Cardiac septum (tissue), 1 donor: ENCODE results near the gene TGIF1. TPM values are rescaled to one million over a fixed set of nuclear protein-coding genes. Genes with fewer than 3 reads are reported as not detected.

Experiments
- DNase-seq: peaks from one replicate; pipeline ENCODE4 v3.0.0-alpha.2; 2020; ENCODE audit warnings: low spot score
- intact Hi-C: fragments of 100-400 bp; cut with DNase I; formaldehyde crosslinking; loops from one replicate; pipeline ENCODE4 v1.14.0; 2022
- total RNA-seq: library from RNA; stranded (reverse); fragmentation: NEBNext Ultra II Directional; extraction: Animal tissue kit (Norgen Biotek cat#: 25700); gene quantifications from one replicate; pipeline ENCODE4 v1.2.1, GENCODE V29; 2021
- donor health status: DM: no; HTN: no; CAD: no.

TGIF1 gene
- total RNA-seq, 1 donor from 2014 or later = 10.8 TPM

DNA sequence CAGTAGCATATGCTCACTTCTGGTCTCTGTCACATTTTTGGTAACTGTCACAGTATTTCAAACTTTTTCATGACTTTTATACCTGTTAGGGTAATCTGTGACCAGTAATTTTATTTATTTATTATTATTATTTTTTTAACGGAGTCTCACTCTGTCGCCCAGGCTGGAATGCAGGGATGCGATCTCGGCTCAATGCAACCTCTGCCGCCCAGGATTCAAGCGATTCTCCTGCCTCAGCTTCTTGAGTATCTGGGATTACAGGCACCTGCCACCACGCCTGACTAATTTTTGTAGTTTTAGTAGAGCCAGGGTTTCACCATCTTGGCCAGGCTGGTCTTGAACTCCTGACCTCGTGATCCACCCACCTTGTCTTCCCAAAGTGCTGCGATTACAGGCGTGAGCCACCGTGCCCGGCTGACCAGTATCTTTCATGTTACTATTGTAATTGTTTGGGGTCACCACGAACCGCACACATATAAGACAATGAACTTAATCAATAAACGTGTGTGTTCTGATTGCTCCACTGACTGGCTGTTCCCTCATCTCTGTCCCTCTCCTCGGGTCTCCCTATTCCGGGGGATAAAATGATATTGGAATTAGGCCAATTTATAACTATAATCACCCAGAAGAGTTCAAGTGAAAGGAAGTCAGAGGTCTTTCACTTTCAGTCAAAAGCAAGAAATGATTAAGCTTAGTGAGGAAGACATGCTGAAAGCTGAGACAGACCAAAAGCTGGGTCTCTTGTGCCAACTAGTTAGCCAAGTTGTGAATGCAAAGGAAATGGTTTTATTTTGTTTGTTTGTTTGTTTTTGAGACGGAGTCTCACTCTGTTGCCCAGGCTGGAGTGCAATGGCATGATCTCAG, 22.9 kb downstream of the TGIF1 start:
- DNase-seq = no peak
- intact Hi-C loops = no loop called here

DNA sequence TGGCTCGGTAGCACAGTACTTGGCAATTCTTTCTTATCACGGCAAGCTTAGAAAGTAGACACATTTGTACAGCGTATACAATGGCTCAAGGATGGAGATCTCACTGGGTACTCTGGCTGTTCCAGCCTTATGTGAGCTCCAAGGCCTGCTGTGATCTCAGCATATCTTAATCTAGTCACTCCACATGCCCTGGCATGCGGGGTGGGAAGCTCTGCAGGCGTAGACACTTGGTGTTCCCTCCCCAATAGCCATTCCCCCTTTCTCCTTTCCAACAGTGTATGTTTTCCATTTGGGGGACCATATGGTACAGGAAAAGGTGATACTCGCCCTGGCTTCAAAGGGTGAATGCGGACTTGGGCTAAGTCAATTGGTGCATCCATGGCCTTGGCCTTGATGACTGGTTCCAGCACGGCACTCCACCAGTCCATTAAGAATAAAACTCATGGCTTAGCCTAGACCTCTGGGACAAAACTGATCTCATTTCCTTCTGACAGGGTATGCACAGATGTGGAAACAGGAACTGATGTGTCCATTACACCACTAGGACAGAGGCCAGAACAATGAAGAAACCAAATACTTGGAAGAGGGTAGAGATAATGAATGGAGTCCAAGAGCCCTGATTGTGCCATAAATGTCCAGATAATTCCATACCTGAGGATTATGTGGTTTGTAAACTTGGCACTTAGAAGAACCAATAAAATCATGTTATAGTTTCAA, 28.4 kb downstream of the TGIF1 start:
- intact Hi-C loops = no loop called here
- no peak for DNase-seq

DNA sequence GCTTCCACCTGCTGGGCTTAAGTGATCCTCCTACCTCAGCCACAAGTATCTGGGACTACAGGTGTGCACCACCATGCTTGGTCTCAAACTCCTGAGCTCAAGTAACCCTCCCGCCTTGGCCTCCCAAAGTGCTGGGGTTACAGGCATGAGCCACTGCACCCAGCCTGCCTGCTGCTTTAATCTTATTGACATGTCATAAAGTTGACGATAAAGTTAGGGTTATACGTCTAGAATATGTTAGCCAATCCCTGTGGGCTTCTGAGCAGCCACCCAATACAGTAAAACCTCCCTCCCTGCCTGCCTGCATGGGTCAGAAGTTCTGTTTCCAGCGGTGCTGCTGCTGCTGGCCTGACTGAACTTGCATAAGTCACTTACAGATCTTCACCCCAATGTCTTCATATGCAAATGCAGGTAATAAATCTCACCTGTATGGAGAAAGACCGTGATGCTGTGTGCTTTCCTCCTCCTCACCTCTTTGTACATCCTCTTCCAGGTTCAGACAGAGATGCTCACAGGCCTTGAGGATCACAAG, 30.1 kb downstream of the TGIF1 start:
- intact Hi-C loops = no loop called here
- no peak for DNase-seq

DNA sequence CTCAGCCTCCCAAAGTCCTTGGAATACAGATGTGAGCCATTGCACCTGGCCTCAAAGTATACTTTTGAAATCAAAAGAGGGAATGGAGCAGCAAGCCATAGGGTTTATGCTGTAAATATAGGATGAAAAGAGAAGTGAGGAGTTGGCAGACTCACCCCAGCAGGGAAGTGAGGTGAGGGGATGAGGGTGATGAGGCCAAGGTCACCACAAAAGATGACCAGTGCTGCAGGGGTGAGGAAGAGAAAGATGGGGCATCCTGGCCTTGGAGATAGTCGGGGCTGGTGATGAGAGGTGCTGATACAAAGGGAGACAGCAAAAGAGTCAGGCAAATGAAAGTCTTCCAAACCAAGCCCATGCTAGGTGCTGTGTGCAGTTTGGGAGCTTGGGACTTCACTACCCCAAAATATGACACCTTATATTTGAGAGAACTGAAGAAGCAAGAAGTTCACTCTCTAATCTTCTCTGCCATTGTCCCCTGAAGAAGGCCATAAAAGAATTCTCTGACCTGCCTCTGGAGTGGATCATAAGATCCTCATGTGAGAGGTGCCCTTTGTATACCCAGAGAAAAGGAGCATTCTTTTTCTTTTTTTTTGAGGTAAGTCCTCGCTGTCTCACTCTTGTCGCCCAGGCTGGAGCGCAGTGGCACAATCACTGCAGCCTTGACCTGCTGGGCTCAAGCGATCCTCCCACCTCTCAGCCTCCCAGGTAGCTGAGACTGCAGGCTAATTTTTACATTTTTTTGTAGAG, 31.0 kb downstream of the TGIF1 start:
- intact Hi-C loops = no loop called here
- DNase-seq = no peak

DNA sequence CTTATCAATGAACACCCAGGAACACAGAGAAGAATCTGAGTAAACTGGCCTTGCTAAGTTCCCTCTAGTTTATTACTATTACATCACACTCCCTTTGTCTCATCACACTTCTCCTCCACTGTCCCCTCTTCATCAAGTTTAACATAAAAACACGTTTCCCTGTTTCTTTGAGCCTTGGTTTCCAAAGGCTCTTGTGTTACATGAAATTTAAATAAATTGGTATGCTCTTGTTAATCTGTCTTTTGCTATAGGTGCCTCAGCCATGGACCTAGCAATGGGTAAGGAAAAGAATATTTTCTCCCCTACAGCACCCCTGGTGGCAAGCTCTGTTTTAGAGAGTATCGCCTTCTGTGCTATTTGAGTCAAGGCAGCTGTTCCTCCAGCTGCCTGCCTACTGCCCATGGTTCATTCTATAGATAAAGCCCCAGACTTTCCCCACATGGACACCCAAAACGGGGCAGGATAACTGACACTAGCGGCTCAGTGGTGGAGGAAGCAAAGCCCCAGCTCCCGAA, 31.8 kb downstream of the TGIF1 start:
- DNase-seq = no peak
- intact Hi-C loops = no loop called here

DNA sequence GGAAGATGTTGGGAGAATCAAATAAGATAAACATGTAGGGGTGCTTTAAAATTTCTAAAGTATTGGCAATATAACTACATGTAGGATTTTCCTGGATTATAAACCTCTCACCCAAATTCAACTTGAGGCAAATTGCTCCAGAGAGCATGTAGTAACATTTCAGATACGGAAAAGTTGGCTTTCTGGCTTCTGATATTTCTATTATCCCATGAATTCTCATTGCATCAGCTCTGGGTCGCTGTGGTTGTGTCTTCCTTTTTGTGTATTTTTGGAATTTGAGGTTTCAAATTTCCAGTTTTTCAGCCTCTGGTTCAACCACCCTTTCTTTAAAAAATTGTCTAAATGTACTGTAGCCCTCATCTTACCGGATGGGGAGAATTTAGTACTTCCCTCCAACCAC, 32.3 kb downstream of the TGIF1 start:
- intact Hi-C loops = no loop called here
- no peak for DNase-seq

DNA sequence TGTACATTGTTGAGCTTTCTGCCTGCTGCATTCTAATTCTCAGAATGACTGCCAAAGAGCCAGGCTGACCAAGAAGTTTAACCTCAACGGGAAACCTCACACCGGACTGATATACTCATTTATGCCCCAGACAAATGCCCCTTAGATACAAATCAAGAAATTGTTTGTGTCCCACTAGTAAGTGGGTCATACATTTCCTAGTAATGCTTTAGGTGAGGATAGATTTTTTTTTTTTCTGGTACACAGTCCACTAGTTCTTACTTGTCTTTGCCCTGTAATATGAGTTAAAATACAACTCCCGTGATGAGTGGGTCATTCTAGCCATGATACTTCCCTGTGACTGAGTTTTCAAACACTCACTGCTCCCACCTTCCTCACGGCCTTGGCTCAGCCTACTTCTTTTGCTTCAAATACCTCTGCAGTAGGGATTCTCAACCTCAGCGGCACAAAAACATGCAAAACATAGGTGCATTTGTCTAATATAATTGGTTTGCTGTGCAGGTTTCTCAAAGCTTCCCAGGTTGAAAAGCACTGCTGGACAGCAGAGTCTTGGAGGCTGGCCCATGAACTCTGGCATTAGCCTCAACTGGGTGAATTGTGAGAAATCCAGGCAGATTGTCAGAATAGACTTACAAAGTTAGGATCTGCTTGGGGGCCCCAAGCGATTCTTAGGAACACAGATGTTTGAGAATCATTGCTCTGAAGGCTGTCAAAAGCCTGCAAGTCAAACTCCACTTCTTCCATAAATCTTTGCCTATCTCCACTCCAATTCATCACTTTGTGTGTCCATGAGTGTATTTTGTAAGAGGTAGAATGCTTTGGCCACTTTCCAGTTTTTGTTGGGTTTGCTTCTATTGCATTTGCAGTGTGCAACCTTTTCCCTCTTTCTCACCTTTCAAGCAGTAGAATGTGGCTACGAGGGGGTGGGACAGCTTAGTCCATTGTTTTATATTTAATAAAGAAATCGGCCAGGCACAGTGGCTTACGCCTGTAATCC, 35.5 kb downstream of the TGIF1 start:
- intact Hi-C loops = no loop called here
- no peak for DNase-seq

DNA sequence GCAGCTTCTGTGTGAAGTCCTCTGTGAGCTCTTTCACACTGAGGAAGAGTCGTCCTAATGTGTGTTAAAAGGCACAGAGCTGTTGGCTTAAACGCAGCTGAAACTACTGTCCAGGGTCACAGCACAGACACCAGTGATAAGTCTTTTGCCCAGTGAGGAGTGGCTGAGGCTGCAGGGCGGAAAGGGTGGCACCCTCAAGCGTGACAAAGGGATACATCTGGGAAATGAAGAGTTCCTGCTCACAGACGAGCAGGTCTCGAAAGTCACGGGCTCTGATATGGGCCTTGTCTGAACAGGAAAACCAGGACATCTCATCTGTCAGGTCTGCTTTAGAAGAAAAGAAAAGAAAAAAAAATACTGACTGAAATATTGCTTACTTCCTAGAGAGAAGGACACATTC, 36.5 kb downstream of the TGIF1 start:
- DNase-seq = no peak
- intact Hi-C loops = no loop called here

DNA sequence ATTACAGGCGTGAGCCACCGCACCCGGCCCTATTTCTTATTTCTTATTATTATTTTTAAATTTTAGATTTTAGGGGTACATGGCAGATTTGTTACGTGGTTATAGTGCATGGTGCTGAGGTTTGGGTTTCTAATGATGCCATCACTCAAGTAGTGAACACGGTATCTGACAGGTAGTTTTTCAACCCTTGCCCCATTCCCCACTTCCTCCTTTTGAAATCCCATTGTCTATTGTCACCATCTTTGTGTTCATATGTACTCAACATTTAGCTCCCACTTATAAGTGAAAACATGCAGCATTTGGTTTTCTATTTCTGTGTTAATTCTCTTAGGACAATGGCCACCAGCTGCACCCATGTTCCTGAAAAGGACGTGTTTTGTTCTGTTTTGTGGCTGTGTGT, 39.5 kb downstream of the TGIF1 start:
- intact Hi-C loops = no loop called here
- DNase-seq = no peak

DNA sequence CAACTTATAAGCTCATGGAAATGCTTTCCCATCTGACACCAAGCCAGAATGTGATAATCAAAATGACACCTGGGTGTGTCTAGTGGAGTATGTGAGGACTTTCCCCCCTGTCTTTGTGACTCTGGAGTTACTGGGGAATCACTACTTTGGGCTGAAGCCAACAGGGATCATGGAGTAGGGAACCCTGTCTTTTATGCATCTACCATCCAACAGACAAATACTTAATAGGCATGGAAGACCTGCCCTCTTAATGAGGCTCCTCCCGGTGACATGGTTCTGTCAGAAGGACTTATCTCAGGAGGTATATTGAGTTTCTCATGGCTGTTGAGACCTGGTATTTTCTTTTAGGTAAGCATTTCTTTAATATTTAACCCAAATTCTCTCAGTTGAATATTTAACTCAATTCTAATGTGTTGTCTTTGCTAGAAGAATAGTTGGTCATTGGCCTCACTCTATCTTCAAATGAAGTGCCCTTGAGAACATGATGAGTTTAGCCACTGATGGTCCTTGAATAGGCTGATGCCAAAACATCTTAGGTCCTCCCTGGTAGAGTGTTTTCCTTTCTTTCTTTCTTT, 42.1 kb downstream of the TGIF1 start:
- intact Hi-C loops = no loop called here
- DNase-seq = no peak

DNA sequence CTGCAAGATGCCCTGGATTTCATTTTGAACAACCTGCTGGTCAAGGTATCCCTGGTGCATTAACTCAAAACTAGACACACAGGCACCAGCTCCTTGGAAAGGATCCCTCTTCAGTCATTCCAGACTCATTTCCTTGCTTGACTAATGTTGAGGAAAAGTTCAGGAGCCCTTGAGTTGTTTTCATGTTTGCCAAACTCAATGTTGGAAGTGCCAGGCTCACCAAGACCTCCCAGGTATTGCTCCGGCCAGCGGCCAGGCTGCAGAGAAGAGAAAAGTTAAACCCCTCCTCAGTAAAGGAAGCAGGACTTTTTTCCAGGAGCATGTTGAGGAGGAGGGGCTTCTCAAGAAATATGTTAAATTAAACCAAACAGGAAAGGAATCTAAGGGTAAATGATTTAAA, 42.7 kb downstream of the TGIF1 start:
- intact Hi-C loops = no loop called here
- DNase-seq = no peak

DNA sequence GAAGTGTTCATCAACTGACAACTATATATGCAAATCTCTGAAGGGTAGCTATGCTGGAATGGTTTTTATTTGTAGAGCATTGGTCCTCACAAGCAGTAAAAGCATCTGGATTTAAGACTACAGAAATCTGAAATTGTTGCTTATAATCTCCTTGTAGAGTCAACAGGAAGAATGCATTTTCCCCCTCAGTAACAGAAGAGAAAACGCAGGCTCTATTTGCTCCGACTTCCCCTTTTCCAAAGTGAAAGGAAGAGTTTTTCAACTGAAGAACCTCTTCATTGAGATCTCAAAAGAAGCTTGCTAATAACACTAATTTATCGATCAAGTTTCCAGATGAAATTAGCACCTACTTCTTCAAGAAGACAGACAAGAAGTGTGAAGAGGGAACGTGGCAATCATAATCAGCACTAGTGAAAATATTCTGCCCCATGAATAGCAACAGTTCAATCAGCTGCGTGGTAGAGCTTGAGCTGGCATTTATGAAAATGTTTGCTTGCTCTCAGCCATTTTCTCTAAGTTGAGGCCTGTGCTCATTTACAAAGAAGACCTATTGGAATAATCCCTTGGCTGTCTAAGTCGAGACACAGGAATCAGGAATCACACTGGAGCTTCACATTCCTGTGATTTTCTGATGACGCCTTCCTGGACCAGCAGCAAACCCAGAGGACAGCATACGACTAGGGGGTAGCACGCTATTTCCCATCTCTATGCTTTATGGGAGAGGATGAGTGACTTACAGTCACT, 43.7 kb downstream of the TGIF1 start:
- no peak for DNase-seq
- intact Hi-C loops = no loop called here

DNA sequence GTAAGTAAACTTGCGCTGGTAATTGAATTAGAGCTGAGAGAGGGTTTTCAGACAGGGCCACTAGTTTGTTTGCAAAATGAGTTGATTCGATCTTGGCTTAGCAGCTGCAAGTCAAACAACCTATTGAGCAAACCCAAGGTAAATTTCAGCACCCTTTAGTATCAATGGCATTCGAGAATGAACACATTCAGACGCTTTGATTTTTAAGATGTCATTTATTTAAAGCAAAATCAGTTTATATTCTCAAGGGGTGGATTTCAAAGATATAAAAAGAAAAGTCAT, 44.2 kb downstream of the TGIF1 start:
- DNase-seq = no peak
- intact Hi-C loops = no loop called here

DNA sequence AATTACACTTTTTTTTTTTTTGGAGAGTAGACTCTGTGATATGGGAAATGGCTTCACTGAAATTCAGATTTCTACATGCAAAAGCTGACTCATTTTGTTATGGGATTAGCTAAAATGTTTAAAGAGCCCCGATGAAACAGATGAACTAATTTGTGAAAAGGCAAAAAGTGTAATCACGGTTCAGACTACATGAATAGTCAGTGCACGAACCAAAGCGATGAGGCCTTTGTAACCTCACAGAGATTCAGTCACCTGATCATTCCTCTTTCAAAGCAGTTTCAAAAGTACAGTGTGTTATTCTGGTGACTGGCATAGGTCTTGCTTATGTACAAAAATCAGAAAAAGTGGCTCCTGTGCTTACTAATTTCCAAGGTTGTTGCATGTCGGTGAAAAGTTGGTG, 44.6 kb downstream of the TGIF1 start:
- intact Hi-C loops = no loop called here
- DNase-seq = no peak

DNA sequence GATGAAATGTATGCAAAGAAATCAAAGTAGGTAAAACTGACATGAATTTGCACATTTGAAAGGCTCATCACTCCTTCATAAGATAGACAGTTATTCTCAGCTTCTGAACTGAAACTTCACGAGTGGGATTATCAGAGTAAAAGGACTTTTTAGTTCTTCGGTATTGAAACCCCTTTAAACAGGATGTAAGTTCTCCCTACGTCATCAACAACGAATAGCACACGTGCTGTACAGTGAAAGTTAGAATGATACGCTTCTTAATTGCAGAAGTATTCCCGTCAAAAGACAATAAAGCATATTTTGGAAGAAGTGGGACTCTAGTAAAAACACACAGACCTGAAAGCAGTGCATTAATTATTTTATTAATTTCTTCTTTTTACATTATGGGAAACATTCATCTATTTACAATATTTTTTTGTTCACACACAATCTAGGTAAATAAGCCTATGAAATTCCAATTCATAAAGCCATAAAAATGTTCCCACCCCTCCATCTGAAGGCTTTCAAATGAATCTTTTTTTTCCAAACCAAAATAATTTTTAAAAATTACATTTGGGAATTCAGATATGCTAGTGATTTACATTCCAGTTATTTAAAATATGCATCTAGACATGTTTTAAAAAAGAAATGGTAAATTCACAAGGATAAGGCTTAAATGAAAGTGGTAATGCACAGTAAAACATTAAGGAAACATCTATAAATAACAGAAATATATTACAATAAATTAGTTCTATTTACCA, 45.9 kb downstream of the TGIF1 start:
- intact Hi-C loops = no loop called here
- no peak for DNase-seq

DNA sequence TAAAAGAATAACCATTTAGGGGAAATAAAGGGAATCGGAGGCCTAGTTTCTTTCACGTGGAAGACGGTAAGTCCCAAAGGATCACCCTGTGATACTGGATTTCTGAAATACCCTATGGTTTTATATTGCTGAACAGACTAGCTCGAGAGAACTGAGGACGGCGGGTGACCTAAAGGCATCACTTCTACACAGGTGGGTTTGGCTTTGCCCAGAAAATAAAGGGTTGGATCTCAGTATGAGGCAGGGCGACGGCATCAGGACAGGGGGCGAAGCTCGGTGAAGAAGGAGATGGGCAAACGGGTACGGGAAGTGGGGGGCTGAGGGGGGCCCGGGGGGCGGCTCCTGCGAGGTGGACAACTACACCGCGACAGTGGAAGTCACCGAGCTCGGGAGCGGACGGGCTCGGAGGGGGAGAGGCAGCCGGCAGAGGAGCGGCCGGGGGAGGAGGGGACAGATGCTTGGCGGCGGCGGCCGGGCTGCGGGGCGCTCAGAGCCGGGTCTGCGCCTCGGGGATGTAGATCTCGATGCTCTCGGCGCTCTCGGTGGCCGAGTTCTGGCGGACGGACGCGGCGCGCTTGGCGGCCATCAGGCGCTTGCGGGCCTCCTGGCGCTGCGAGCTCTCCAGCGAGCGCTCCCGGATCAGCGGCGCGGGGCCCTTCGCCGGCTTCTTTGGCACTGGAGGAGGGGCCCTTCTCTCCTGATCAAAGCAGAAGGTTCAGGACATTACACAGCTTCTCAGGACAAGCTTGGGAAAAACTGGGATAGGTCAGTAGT, 48.9 kb downstream of the TGIF1 start:
- intact Hi-C loops = no loop called here
- DNase-seq = no peak

DNA sequence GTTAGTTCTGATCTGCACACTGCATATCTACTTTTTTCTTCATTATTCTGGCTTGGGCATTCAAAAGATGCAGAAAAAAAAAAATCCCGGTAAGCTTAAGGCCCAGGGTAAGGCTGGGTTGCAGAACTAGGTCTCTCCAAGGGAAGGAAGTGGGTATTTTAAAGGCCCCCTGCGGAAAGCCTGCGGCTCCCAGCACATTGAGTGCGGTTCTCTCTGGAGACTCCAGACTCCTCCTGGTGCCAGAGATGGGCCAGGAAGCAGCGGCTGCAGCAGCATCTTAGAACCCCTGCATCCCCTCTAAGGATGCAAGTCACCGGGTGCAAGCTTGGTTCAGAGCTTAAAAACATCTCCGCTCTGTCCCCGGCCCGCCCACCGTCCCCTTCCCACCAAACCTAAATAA, 49.5 kb downstream of the TGIF1 start:
- DNase-seq = no peak
- intact Hi-C loops = no loop called here
